HCT116 (cell line): ENCODE results near the gene ABHD5. TPM values are rescaled to one million over a fixed set of nuclear protein-coding genes. Genes with fewer than 3 reads are reported as not detected.

Experiments
- ATAC-seq: fragments of 200-7000 bp; cut with Tn5 transposase; 2 replicates; pipeline ENCODE4 v1.9.1; 2020; ENCODE audit warnings: mild to moderate bottlenecking, moderate library complexity
- BruUV-seq: library from RNA; stranded (reverse); fragments of 400-500 nt; replicated peaks from 2 replicates; lab custom pipeline; 2021; lab: Mats Ljungman, UMichigan
- CTCF ChIA-PET: fragments of 300-600 bp; sonication (Branson Sonifier 250); formaldehyde crosslinking; loops from one replicate; lab custom pipeline; 2021; ENCODE audit warnings: antibody characterized with exemption; lab: Charles Lee
- POLR2A ChIA-PET: fragments of 300-600, 350-600 bp; sonication (Branson Sonifier 250); formaldehyde crosslinking; loops from one replicate; lab custom pipeline; 2021; ENCODE audit warnings: antibody characterized with exemption; lab: Charles Lee
- RAD21 ChIA-PET, 2 experiments: fragments of 300-600 bp; sonication (Branson Sonifier 250); formaldehyde crosslinking; loops; one replicate each; lab custom pipeline; 2023; ENCODE audit warnings: low total read pairs in 2 of 2; ENCODE audit not compliant: uncharacterized antibody in 2 of 2, unreplicated experiment in 2 of 2, low non-redundant PET in 1 of 2; lab: Charles Lee
- DNase-seq: peaks from one replicate; pipeline ENCODE4 v3.0.0-alpha.2; 2010; ENCODE audit warnings: low read depth, low spot score
- H2AFZ ChIP-seq: fragments of 200-600 bp; shearing (Covaris generic), sonication (generic); 2 replicates; pipeline ENCODE4 v1.6.1; 2017; ENCODE audit warnings: low read depth, mixed run types, mixed read lengths, antibody characterized with exemption, low read length; ENCODE audit not compliant: poor library complexity, severe bottlenecking
- H3K27ac ChIP-seq: 2 replicates; pipeline ENCODE4 v1.5.1; 2012; ENCODE audit warnings: low read depth, low read length
- H3K27me3 ChIP-seq: fragments of 200-600 bp; sonication (generic); 2 replicates; pipeline ENCODE4 v1.6.1; 2016; ENCODE audit warnings: mixed run types, low read length, mixed read lengths; ENCODE audit not compliant: insufficient read depth
- H3K36me3 ChIP-seq, 2 experiments: fragments of 200-500 bp in 1 of 2; fragments of 200-600 bp in 1 of 2; sonication (Bioruptor generic) in 1 of 2; sonication (generic) in 1 of 2; 2 replicates each; pipeline versions ENCODE4 v1.5.1 to v1.6.1; 2014 to 2016; ENCODE audit warnings: low read length in 2 of 2, inconsistent platforms in 1 of 2, mixed read lengths in 1 of 2, mixed run types in 1 of 2; ENCODE audit not compliant: insufficient read depth in 2 of 2, control insufficient read depth in 1 of 2
- H3K4me1 ChIP-seq, 2 experiments: fragments of 200-600 bp in 1 of 2; sonication (generic) in 1 of 2; 2 replicates each; pipeline versions ENCODE4 v1.5.1 to v1.6.1; 2012 to 2017; ENCODE audit warnings: low read length in 2 of 2, inconsistent platforms in 1 of 2, mild to moderate bottlenecking in 1 of 2, mixed read lengths in 1 of 2, mixed run types in 1 of 2, moderate library complexity in 1 of 2; ENCODE audit not compliant: insufficient read depth in 2 of 2, control insufficient read depth in 1 of 2
- H3K4me2 ChIP-seq: fragments of 200-600 bp; sonication (generic); 2 replicates; pipeline ENCODE4 v1.6.1; 2017; ENCODE audit warnings: mixed run types, low read length, mixed read lengths
- H3K4me3 ChIP-seq, 2 experiments: fragments of 200-600 bp in 1 of 2; sonication (generic) in 1 of 2; replicated peaks in 1 of 2; 2 replicates each; pipeline ENCODE4 v1.5.1; 2011 to 2016; ENCODE audit warnings: low read length in 2 of 2, control low read depth in 1 of 2, low read depth in 1 of 2, mild to moderate bottlenecking in 1 of 2, mixed read lengths in 1 of 2, mixed run types in 1 of 2
- H3K79me2 ChIP-seq: fragments of 200-600 bp; sonication (generic); 2 replicates; pipeline ENCODE4 v1.6.1; 2017; ENCODE audit warnings: mild to moderate bottlenecking, mixed run types, low read length, moderate library complexity, mixed read lengths; ENCODE audit not compliant: insufficient read depth
- H3K9ac ChIP-seq: fragments of 200-600 bp; sonication (generic); 2 replicates; pipeline ENCODE4 v1.6.1; 2016; ENCODE audit warnings: low read length, mixed read lengths
- H3K9me2 ChIP-seq: fragments of 200-600 bp; sonication (generic), shearing (Covaris generic); 2 replicates; pipeline ENCODE4 v1.6.1; 2017; ENCODE audit warnings: mixed run types, mild to moderate bottlenecking, moderate library complexity; ENCODE audit not compliant: insufficient read depth
- H3K9me3 ChIP-seq, 2 experiments: fragments of 200-500 bp in 1 of 2; fragments of 200-600 bp in 1 of 2; sonication (Bioruptor generic) in 1 of 2; sonication (generic) in 1 of 2; 2 replicates each; pipeline ENCODE4 v1.6.1; 2014 to 2017; ENCODE audit warnings: low read length in 2 of 2, mixed read lengths in 2 of 2, inconsistent platforms in 1 of 2, low read depth in 1 of 2, mild to moderate bottlenecking in 1 of 2, mixed run types in 1 of 2, moderate library complexity in 1 of 2; ENCODE audit not compliant: control insufficient read depth in 1 of 2, insufficient read depth in 1 of 2
- H4K20me1 ChIP-seq: fragments of 200-600 bp; sonication (generic), shearing (Covaris generic); 2 replicates; pipeline ENCODE4 v1.6.1; 2017; ENCODE audit warnings: mixed run types, mild to moderate bottlenecking, moderate library complexity; ENCODE audit not compliant: insufficient read depth
- CBX3 ChIP-seq: IDR thresholded peaks from 2 replicates; pipeline ENCODE4 v1.6.1; 2012; ENCODE audit warnings: low read depth
- CEBPB ChIP-seq: IDR thresholded peaks from 2 replicates; pipeline ENCODE4 v1.6.1; 2012; ENCODE audit warnings: low read depth
- FOSL1 ChIP-seq: IDR thresholded peaks from 2 replicates; pipeline ENCODE4 v1.6.1; 2012; ENCODE audit warnings: low read depth
- JUND ChIP-seq: IDR thresholded peaks from 2 replicates; pipeline ENCODE4 v1.6.1; 2012
- MAX ChIP-seq: IDR thresholded peaks from 2 replicates; pipeline ENCODE4 v1.6.1; 2012
- POLR2AphosphoS5 ChIP-seq: IDR thresholded peaks from 2 replicates; pipeline ENCODE4 v1.6.1; 2011; ENCODE audit warnings: mild to moderate bottlenecking, low read depth, low read length, moderate library complexity
- RAD21 ChIP-seq: IDR thresholded peaks from 2 replicates; pipeline ENCODE4 v1.6.1; 2012; ENCODE audit warnings: low read depth, mild to moderate bottlenecking
- REST ChIP-seq: IDR thresholded peaks from 2 replicates; pipeline ENCODE4 v1.6.1; 2012; ENCODE audit warnings: low read depth
- SP1 ChIP-seq: IDR thresholded peaks from 2 replicates; pipeline ENCODE4 v1.6.1; 2012; ENCODE audit warnings: low read depth
- YY1 ChIP-seq: IDR thresholded peaks from 2 replicates; pipeline ENCODE4 v1.6.1; 2011; ENCODE audit warnings: low read length, low read depth, moderate library complexity, mild to moderate bottlenecking; ENCODE audit not compliant: insufficient replicate concordance; ENCODE audit errors: extremely low read depth
- ZBTB33 ChIP-seq: IDR thresholded peaks from 2 replicates; pipeline ENCODE4 v1.6.1; 2011; ENCODE audit warnings: mild to moderate bottlenecking, low read length, moderate library complexity; ENCODE audit not compliant: insufficient replicate concordance; ENCODE audit errors: extremely low read depth
- ZNF274 ChIP-seq: fragments of 200-500 bp; sonication (Bioruptor generic); IDR thresholded peaks from 2 replicates; pipeline ENCODE4 v1.6.1; 2014; ENCODE audit warnings: mild to moderate bottlenecking, low read depth, low read length, inconsistent platforms
- intact Hi-C: fragments of 100-400 bp; cut with micrococcal nuclease; formaldehyde crosslinking; loops from 2 replicates; pipeline ENCODE4 v1.10.0; 2022
- total RNA-seq: library from RNA; stranded (reverse); gene quantifications from one replicate; pipeline ENCODE4 v1.2.1, GENCODE V29; 2021; ENCODE audit not compliant: unreplicated experiment

Gene ABHD5
- total RNA-seq, 1 experiment from 2014 or later: 18.5 TPM

GRCh38 chr3:43706342-43706741 is 15.6 kb downstream of the ABHD5 start (continued):
- TF ChIP-seq FOSL1 (no peak), JUND (no peak)

GRCh38 chr3:43707266-43707665 is 16.5 kb downstream of the ABHD5 start:
- ChIA-PET CTCF (interaction anchor here (1.8 kb wide), 1 partner anchor 8 kb away, joined by 4 read pairs; no protein-coding TSS in a partner anchor), POLR2A (no interaction called here), RAD21 (no interaction called here)
- Histone ChIP-seq H3K4me1 (peaks cover 20 to 34% of the 10 kb centered on the region in 2 experiments), H4K20me1 (peaks cover 4% of the 10 kb centered on the region; the same call in 1 of the 2 replicates), H3K9me3 (no peaks in the 10 kb centered on the region), H3K27ac (0 out of 2 replicates have a peak overlapping the region, but pooled peaks have one; percentile 17), H3K36me3 (peaks cover 0 to 2% of the 10 kb centered on the region in 2 experiments; a peak in 1 of 4 replicates), H3K9me2 (no peaks in the 10 kb centered on the region), H3K4me2 (peak overlapping the region; percentile 58), H3K79me2 (no peaks in the 10 kb centered on the region), H3K9ac (no peak overlapping the region), H3K27me3 (no peaks in the 10 kb centered on the region), H2AFZ (no peak overlapping the region), H3K4me3 (no peak overlapping the region)
- BruUV-seq: no TSS peak
- no peak for TF ChIP-seq RAD21
- TF ChIP-seq CEBPB: no peak
- DNase-seq (no peak), ATAC-seq (no peak)
- intact Hi-C loops: loop anchor here (5.0 kb wide), 1 partner anchor 490 kb away; no protein-coding TSS in a partner anchor

- CTCF ChIA-PET: interaction anchor here (1.8 kb wide), 1 partner anchor 9 kb away, joined by 4 read pairs; no protein-coding TSS in a partner anchor
- ATAC-seq (peak; percentile 96), DNase-seq (peak; percentile 85)
- H3K9ac ChIP-seq: no peak overlapping the region
- peaks cover 4% of the 10 kb centered on the region; the same call in 1 of the 2 replicates for H4K20me1 ChIP-seq
- POLR2A ChIA-PET: no interaction called here
- H3K27me3 ChIP-seq: no peaks in the 10 kb centered on the region
- H3K4me3 ChIP-seq: no peak overlapping the region
- peak overlapping the region; percentile 17; the same call in 1 of the 2 replicates for H3K27ac ChIP-seq
- peaks cover 0 to 6% of the 10 kb centered on the region in 2 experiments; a peak in 1 of 4 replicates for H3K36me3 ChIP-seq
- intact Hi-C loops: loop anchor here (5.0 kb wide), 1 partner anchor 489 kb away; no protein-coding TSS in a partner anchor
- peak overlapping the region; percentile 58 for H3K4me2 ChIP-seq
- peaks cover 20 to 34% of the 10 kb centered on the region in 2 experiments for H3K4me1 ChIP-seq
- H3K79me2 ChIP-seq: no peaks in the 10 kb centered on the region
- no peaks in the 10 kb centered on the region for H3K9me2 ChIP-seq
- RAD21 ChIA-PET: no interaction called here
- H2AFZ ChIP-seq: no peak overlapping the region
- BruUV-seq: no TSS peak
- H3K9me3 ChIP-seq: no peaks in the 10 kb centered on the region
- TF ChIP-seq ZNF274 (no peak), YY1 (no peak), CBX3 (peak; percentile 97), POLR2AphosphoS5 (peak; percentile 38; the same call in 1 of the 2 replicates), REST (no peak), SP1 (peak; percentile 94), ZBTB33 (no peak), FOSL1 (peak; percentile 94), MAX (peak; percentile 59)
Measured at GRCh38 chr3:43707998-43708397, 17.3 kb downstream of the ABHD5 start.
